Large intestine (tissue), 3 donors: ENCODE results near the gene FXYD6. TPM values are rescaled to one million over a fixed set of nuclear protein-coding genes. Genes with fewer than 3 reads are reported as not detected.
"Not testable (repeated sequence)": the region's sequence is repeated elsewhere in the genome, so short reads cannot be mapped to it uniquely, and the experiment has no call there.

Experiments used
- DNase-seq, 2 donors: peaks; one replicate each; pipeline versions ENCODE4 v3.0.0 to v3.0.0-alpha.2; 2013
- H3K27ac ChIP-seq: one replicate; pipeline ENCODE4 v1.5.1; 2013; ENCODE audit warnings: low read length
- H3K27me3 ChIP-seq: 2 replicates; pipeline ENCODE4 v1.6.1; 2013; ENCODE audit warnings: low read length; ENCODE audit not compliant: control insufficient read depth, insufficient read depth
- H3K36me3 ChIP-seq: 2 replicates; pipeline ENCODE4 v1.6.1; 2013; ENCODE audit warnings: low read length; ENCODE audit not compliant: control insufficient read depth, insufficient read depth
- H3K4me1 ChIP-seq: one replicate; pipeline ENCODE4 v1.6.1; 2013; ENCODE audit warnings: low read length; ENCODE audit not compliant: control insufficient read depth, insufficient read depth
- H3K4me3 ChIP-seq: one replicate; pipeline ENCODE4 v1.5.1; 2013; ENCODE audit warnings: low read length
- H3K9me3 ChIP-seq: one replicate; pipeline ENCODE4 v1.6.1; 2013; ENCODE audit warnings: mild to moderate bottlenecking, low read depth, low read length, moderate library complexity; ENCODE audit not compliant: control insufficient read depth
- WGBS: methylation state at CpG from one replicate; pipeline ENCODE4 v1.1.5; 2013; ENCODE audit warnings: low lambda C conversion rate; ENCODE audit not compliant: insufficient coverage; 5-methylcytosine and 5-hydroxymethylcytosine counted together
- polyA plus RNA-seq: library from polyadenylated mRNA; unstranded; fragments of 120-200 nt; gene quantifications from one replicate; pipeline ENCODE4 v1.2.1, GENCODE V29; 2013

FXYD6 gene
- polyA plus RNA-seq, 1 donor: 78.3 TPM

GRCh38 chr11:117816846-117817367 lies 59.6 kb downstream of the FXYD6 start:
- no CpG with 5 or more reads among the region's 5 CpGs for WGBS
- H3K36me3 ChIP-seq: no peaks in the 10 kb centered on the region
- no peaks in the 10 kb centered on the region for H3K9me3 ChIP-seq
- peak overlapping the region; percentile 85 for H3K27ac ChIP-seq
- peak in 1 of 2 donors; percentile 29 for DNase-seq
- H3K4me1 ChIP-seq: peaks cover 68% of the 10 kb centered on the region
- H3K4me3 ChIP-seq: no peak overlapping the region
- no peaks in the 10 kb centered on the region for H3K27me3 ChIP-seq

GRCh38 chr11:117816151-117816741 lies 60.2 kb downstream of the FXYD6 start:
- Histone ChIP-seq H3K4me3 (no peak overlapping the region), H3K27me3 (no peaks in the 10 kb centered on the region), H3K4me1 (peaks cover 68% of the 10 kb centered on the region), H3K27ac (peak overlapping the region; percentile 85), H3K36me3 (no peaks in the 10 kb centered on the region), H3K9me3 (no peaks in the 10 kb centered on the region)
- peak; percentile 70 to 87 for DNase-seq
- WGBS: no CpG with 5 or more reads among the region's 20 CpGs

- WGBS: no CpG with 5 or more reads among the region's 7 CpGs
These were observed 61.1 kb downstream of the FXYD6 start for GRCh38 chr11:117815262-117815803.

GRCh38 chr11:117814766-117815261 lies 61.6 kb downstream of the FXYD6 start:
- H3K36me3 ChIP-seq: no peaks in the 10 kb centered on the region
- H3K27ac ChIP-seq: peak overlapping the region; percentile 85
- no peaks in the 10 kb centered on the region for H3K27me3 ChIP-seq
- H3K4me1 ChIP-seq: peaks cover 59% of the 10 kb centered on the region
- no peak overlapping the region for H3K4me3 ChIP-seq
- no CpG with 5 or more reads among the region's 14 CpGs for WGBS
- H3K9me3 ChIP-seq: no peaks in the 10 kb centered on the region
- DNase-seq: peak; percentile 89 to 96

More at GRCh38 chr11:117815262-117815803, 61.1 kb downstream of the FXYD6 start:
- H3K4me1 ChIP-seq: peaks cover 64% of the 10 kb centered on the region
- H3K9me3 ChIP-seq: no peaks in the 10 kb centered on the region
- no peak overlapping the region for H3K4me3 ChIP-seq
- DNase-seq: peak in 1 of 2 donors; percentile 56
- H3K36me3 ChIP-seq: no peaks in the 10 kb centered on the region
- no peaks in the 10 kb centered on the region for H3K27me3 ChIP-seq
- peak overlapping the region; percentile 85 for H3K27ac ChIP-seq

GRCh38 chr11:117814204-117814765 lies 62.2 kb downstream of the FXYD6 start:
- H3K36me3 ChIP-seq: no peaks in the 10 kb centered on the region
- H3K4me3 ChIP-seq: no peak overlapping the region
- no peaks in the 10 kb centered on the region for H3K27me3 ChIP-seq
- H3K27ac ChIP-seq: peak overlapping the region; percentile 85
- DNase-seq: no peak
- H3K9me3 ChIP-seq: no peaks in the 10 kb centered on the region
- H3K4me1 ChIP-seq: peaks cover 53% of the 10 kb centered on the region
- no CpG with 5 or more reads among the region's 7 CpGs for WGBS

- no CpG with 5 or more reads among the region's 12 CpGs for WGBS
- H3K27me3 ChIP-seq, H3K36me3 ChIP-seq, H3K4me3 ChIP-seq, H3K9me3 ChIP-seq, DNase-seq, H3K27ac ChIP-seq: not testable (repeated sequence)
- peaks cover 22% of the 10 kb centered on the region for H3K4me1 ChIP-seq
These were observed 66.4 kb downstream of the FXYD6 start for GRCh38 chr11:117810056-117810451.

GRCh38 chr11:117809236-117810055 lies 67.0 kb downstream of the FXYD6 start:
- H3K27ac ChIP-seq: no peak overlapping the region
- H3K4me1 ChIP-seq: peaks cover 16% of the 10 kb centered on the region
- peak; percentile 73 to 79 for DNase-seq

GRCh38 chr11:117808784-117809183 lies 67.7 kb downstream of the FXYD6 start:
- no peaks in the 10 kb centered on the region for H3K9me3 ChIP-seq
- H3K36me3 ChIP-seq: no peaks in the 10 kb centered on the region
- no peaks in the 10 kb centered on the region for H3K27me3 ChIP-seq
- H3K27ac ChIP-seq: no peak overlapping the region
- no CpG with 5 or more reads among the region's 12 CpGs for WGBS
- H3K4me3 ChIP-seq: no peak overlapping the region
- peak in 1 of 2 donors; percentile 58 for DNase-seq
- H3K4me1 ChIP-seq: peaks cover 10% of the 10 kb centered on the region

More at GRCh38 chr11:117809236-117810055, 67.0 kb downstream of the FXYD6 start:
- 80% methylated on average over 2 of the region's 22 CpGs for WGBS
- Histone ChIP-seq H3K4me3 (no peak overlapping the region), H3K36me3 (no peaks in the 10 kb centered on the region), H3K9me3 (no peaks in the 10 kb centered on the region), H3K27me3 (no peaks in the 10 kb centered on the region)

GRCh38 chr11:117807482-117808327 lies 68.8 kb downstream of the FXYD6 start:
- H3K27me3 ChIP-seq: no peaks in the 10 kb centered on the region
- whole genome bisulfite sequencing: no CpG with 5 or more reads among the region's 22 CpGs
- no peak overlapping the region for H3K4me3 ChIP-seq
- H3K4me1 ChIP-seq: peaks cover 10% of the 10 kb centered on the region
- DNase-seq: peak in 1 of 2 donors; percentile 59
- H3K36me3 ChIP-seq: no peaks in the 10 kb centered on the region
- no peak overlapping the region for H3K27ac ChIP-seq
- H3K9me3 ChIP-seq: no peaks in the 10 kb centered on the region
